ENCODE measurements around the gene SLC44A3. TPM values are rescaled to one million over a fixed set of nuclear protein-coding genes. Genes with fewer than 3 reads are reported as not detected.

Gene SLC44A3
- total RNA-seq, 1 donor from 2014 or later: 3.3 TPM

- intact Hi-C loops (cut with DNase I): no loop called here
- ATAC-seq (ENCODE audit: poor library complexity) (no peak), DNase-seq (no peak)
These were observed 22.1 kb upstream of the SLC44A3 start for GRCh38 chr1:94798054-94798453.

- ATAC-seq (ENCODE audit: poor library complexity) (no peak), DNase-seq (no peak)
- intact Hi-C loops (cut with DNase I): no loop called here
These were observed 21.7 kb upstream of the SLC44A3 start for GRCh38 chr1:94798462-94798861.

DNA sequence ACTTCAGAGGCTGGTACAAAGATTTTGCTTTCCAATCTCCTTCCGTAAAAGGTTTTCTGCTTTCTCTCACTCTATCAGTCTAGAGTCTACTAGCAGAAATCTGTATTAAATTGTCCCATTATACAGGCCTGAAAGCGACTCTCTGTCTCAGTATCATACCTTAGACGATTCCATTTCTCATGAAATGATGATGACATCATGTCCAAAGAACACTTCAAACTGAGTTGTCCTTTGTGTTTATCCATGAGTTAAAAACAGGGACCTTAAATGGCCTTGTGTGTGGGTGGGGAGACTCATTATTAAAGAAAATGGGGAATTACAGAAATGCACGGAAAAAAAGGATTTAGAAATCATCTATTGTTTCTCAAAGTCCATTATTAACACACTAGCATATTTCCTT lies 21.0 kb upstream of the SLC44A3 start:
- no peak for DNase-seq
- ATAC-seq (ENCODE audit: poor library complexity): no peak
- intact Hi-C loops (cut with DNase I): no loop called here

DNA sequence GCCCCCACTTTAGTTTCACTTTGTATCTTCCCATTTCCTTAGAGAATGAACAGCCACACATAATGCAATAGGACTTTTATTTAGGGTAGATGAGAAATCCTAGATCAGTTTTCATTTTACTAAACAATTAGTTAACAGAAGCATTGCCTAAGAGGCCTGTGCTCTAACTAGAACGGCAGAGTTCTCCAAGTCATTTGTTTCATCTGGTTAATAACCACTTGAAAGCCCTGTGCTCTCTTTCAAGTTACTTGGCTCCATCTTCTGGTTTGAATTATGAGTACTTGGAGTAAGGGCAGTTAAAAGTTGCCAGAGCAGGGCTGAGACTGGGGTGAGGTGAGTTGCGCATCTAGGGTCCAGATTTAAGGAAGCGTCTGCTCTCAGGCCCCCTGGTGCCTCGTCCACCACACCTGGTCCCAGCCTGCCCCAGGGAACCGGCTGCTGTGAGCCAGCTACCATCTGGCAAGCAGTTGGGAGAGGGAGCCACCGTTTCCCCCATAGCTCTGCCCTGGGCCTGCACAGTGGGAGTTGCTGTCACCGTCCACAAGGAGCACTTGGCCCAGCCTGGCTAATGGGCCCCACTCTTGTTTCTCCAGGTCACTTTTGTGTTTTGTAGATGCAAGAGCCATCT lies 18.1 kb upstream of the SLC44A3 start:
- DNase-seq (peak; percentile 45), ATAC-seq (ENCODE audit: poor library complexity) (peak; percentile 86)
- intact Hi-C loops (cut with DNase I): loop anchor here (5.0 to 10.0 kb wide), 3 partner anchors 147 to 280 kb away; no protein-coding TSS in a partner anchor

DNA sequence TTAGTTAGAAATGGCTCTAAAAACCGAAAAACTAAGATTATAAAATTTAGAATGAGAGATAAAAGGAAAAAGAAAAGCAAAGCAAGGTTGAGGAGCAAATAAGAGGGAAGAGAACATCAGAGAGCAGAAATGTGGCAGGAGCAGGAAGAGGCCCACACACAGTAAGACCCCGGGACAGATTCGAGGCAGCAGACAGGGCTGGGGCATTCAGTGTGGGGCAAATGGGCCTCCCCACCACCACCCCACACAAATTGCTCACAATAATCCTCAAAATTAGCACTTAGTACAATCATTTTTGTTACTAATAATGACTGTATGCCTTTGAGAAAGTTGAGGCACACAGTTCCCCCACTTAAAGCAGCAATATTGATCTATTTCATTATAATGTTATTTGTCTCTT lies 17.1 kb upstream of the SLC44A3 start:
- intact Hi-C loops (cut with DNase I): loop anchor here (5.0 to 10.0 kb wide), 3 partner anchors 148 to 281 kb away; no protein-coding TSS in a partner anchor
- DNase-seq: no peak
- ATAC-seq (ENCODE audit: poor library complexity): no peak

- ATAC-seq (ENCODE audit: poor library complexity): peak; percentile 59
- intact Hi-C loops (cut with DNase I): loop anchor here (5.0 to 10.0 kb wide), 3 partner anchors 149 to 281 kb away; no protein-coding TSS in a partner anchor
- peak; percentile 39 for DNase-seq
These were observed 16.4 kb upstream of the SLC44A3 start for GRCh38 chr1:94803517-94804441.

- intact Hi-C loops (cut with DNase I): loop anchor here (5.0 to 10.0 kb wide), 3 partner anchors 150 to 282 kb away; no protein-coding TSS in a partner anchor
- no peak for DNase-seq
- no peak for ATAC-seq (ENCODE audit: poor library complexity)
These were observed 15.7 kb upstream of the SLC44A3 start for GRCh38 chr1:94804442-94804837.

DNA sequence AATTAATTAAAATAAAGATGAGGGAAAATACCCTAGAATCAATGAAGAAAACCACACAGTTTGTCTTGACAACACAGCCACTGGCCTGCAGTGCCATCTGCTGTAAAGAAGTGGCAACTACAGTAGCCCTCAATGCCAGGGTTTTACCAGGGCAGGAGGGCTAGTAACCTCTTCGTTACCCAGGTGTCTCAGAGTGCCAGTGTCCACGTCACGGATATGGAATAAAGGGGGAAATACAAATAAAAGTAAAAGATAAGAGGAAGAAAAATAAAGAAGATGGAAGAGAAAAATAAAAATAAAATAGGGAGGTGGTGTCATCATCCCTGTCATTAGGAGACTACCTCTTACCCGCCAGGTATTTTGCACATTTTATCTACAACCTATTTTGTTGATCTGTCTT lies 14.2 kb upstream of the SLC44A3 start:
- ATAC-seq (ENCODE audit: poor library complexity) (no peak), DNase-seq (peak; percentile 62)
- intact Hi-C loops (cut with DNase I): loop anchor here (5.0 to 10.0 kb wide), 2 partner anchors 151 to 324 kb away; no protein-coding TSS in a partner anchor

DNA sequence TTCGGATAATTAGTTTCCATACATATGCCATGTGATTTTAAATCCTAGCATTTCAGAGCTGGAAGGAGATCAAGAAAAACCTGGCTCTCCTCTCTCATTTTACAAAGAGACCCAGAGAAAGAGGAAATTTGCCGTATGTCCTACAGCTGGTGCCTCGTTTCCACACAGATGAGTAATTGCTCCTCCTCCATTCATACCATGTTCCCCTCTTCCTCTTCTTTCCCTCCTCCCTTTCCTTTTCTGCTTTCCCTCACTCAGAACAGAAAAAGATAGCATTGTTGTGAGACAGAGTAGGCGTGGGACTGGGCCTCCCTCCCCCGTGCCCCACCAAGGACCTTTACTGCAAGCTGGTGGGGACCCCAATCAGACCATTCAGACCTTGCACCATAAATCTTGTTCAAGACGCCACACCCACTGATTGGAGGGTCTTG lies 13.7 kb upstream of the SLC44A3 start:
- intact Hi-C loops (cut with DNase I): loop anchor here (5.0 to 10.0 kb wide), 2 partner anchors 152 to 324 kb away; no protein-coding TSS in a partner anchor
- ATAC-seq (ENCODE audit: poor library complexity) (no peak), DNase-seq (no peak)

- intact Hi-C loops (cut with DNase I): loop anchor here (5.0 to 10.0 kb wide), 2 partner anchors 153 to 326 kb away; no protein-coding TSS in a partner anchor
- DNase-seq (no peak), ATAC-seq (ENCODE audit: poor library complexity) (no peak)
These were observed 12.2 kb upstream of the SLC44A3 start for GRCh38 chr1:94807742-94808491.

- ATAC-seq (ENCODE audit: poor library complexity) (no peak), DNase-seq (no peak)
- intact Hi-C loops (cut with DNase I): loop anchor here (5.0 to 10.0 kb wide), 2 partner anchors 154 to 326 kb away; no protein-coding TSS in a partner anchor
These were observed 11.5 kb upstream of the SLC44A3 start for GRCh38 chr1:94808669-94809068.

DNA sequence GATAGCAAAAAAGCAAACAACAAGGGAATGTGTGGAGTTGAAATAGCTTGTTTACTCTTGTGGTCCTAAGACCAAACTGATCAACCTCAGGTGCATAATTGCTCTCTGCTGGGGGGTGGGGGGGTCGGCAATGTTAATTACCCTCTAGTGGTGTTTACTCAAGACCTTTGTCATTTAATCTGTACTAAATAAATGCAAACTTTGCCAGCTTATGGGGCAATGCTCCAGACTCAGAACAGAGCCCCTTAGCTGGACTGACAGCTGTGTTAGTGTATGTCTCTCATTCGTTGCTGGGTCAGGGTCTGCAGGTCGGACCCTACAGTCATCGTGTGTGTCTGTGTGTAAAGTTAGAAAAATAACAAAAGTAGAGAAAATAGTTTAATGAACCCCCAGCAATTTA lies 7.2 kb upstream of the SLC44A3 start:
- DNase-seq: no peak
- intact Hi-C loops (cut with DNase I): no loop called here
- no peak for ATAC-seq (ENCODE audit: poor library complexity)

DNA sequence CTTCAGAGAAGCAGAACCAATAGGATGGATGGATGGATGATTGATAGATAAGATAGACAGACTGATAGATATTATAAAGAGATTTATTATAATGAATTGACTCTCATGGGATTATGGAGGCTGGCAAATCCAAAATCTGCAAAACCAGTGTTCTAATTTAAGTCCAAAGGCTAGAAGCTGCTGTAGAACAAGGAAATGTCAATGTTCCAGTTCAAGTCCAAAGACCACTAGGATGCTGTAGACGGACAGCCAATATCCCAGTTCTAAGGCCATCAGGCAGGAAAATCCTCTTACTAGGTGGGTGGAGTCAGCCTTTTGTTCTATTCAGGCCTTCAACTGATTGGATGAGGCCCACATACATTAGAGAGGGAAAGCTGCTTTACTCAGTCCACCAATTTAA lies 4.1 kb upstream of the SLC44A3 start:
- no peak for ATAC-seq (ENCODE audit: poor library complexity)
- intact Hi-C loops (cut with DNase I): no loop called here
- no peak for DNase-seq

DNA sequence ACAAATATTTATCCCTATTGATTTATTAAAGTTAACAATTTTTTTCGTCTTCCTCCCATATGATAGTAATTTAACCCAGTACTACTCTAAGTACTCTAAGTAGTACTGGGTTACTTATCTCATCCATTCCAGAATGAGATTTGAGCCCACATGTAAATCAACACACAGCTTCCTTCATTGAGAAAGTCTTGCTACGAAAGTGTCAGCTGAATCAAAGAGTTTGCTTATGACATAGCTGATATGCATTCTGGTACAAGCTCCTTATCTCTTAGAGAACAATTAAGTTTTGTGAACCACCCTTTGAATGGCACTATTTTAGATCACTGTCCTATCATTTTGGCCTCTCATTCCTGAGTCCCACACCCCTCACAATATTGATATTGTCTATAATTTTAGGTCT lies 2.4 kb upstream of the SLC44A3 start:
- intact Hi-C loops (cut with DNase I): no loop called here
- no peak for ATAC-seq (ENCODE audit: poor library complexity)
- DNase-seq: no peak

- ATAC-seq (ENCODE audit: poor library complexity): peak; percentile 14
- intact Hi-C loops (cut with DNase I): no loop called here
- no peak for DNase-seq
These were observed 766 bp upstream of the SLC44A3 start for GRCh38 chr1:94819238-94819944.

DNA sequence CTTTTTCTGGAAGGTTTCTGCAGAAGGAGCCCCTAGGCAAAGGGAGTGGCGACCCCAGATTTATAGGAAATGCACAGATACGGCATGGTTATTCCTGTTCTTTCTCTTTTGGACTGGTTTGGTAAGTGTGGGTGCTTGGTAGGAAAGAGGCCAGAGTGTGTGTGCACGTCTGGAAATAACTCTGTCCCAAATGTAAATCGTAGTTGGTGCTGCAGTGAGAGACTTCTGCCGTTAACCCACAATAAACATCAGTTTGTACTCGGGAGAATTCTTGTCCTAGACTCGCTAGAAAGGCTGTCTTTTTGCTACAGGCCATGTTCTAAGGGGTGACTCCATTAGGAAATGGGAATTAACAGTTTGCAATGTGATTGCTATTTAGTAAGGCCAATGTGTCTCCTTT lies 779 bp downstream of the SLC44A3 start:
- ATAC-seq (ENCODE audit: poor library complexity): peak; percentile 39
- DNase-seq: no peak
- intact Hi-C loops (cut with DNase I): no loop called here

GRCh38 chr1:94821636-94822305 lies 1.6 kb downstream of the SLC44A3 start:
- no peak for ATAC-seq (ENCODE audit: poor library complexity)
- intact Hi-C loops (cut with DNase I): no loop called here
- no peak for DNase-seq

GRCh38 chr1:94823116-94823515 lies 3.0 kb downstream of the SLC44A3 start:
- intact Hi-C loops (cut with DNase I): no loop called here
- DNase-seq: no peak
- no peak for ATAC-seq (ENCODE audit: poor library complexity)
